Right lung (tissue), 10 donors: ENCODE data around the gene FERD3L. TPM values are rescaled to one million over a fixed set of nuclear protein-coding genes. Genes with fewer than 3 reads are reported as not detected.
"Not testable (repeated sequence)": the region's sequence is repeated elsewhere in the genome, so short reads cannot be mapped to it uniquely, and the experiment has no call there.

Experiments used
- DNase-seq, 2 donors: peaks; one replicate each; pipeline ENCODE4 v3.0.0-alpha.2; 2013
- long read RNA-seq, 8 donors: transcript quantifications; one replicate each; lab custom pipeline, GENCODE V29; 2026
- polyA plus RNA-seq, 5 donors: library from polyadenylated mRNA; unstranded; fragments of 120-200 nt; gene quantifications; one replicate each; pipeline versions ENCODE4 v1.2.1 to v1.2.3, GENCODE V29; 2013; ENCODE audit warnings: inconsistent platforms in 1 of 5, low replicate concordance in 1 of 5; ENCODE audit not compliant: insufficient read length in 5 of 5, insufficient read depth in 1 of 5

The FERD3L gene, protein sequence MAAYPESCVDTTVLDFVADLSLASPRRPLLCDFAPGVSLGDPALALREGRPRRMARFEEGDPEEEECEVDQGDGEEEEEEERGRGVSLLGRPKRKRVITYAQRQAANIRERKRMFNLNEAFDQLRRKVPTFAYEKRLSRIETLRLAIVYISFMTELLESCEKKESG
- polyA plus RNA-seq = not detected
- long read RNA-seq, donor 1 = 0 reads
- long read RNA-seq, donor 2 = 0 reads
- long read RNA-seq, donor 3 = 0 reads
- long read RNA-seq, donor 4 = 0 reads
- long read RNA-seq, donor 5 = 0 reads
- long read RNA-seq, donor 6 = 0 reads
- long read RNA-seq, donor 7 = 0 reads
- long read RNA-seq, donor 8 = 0 reads

DNA sequence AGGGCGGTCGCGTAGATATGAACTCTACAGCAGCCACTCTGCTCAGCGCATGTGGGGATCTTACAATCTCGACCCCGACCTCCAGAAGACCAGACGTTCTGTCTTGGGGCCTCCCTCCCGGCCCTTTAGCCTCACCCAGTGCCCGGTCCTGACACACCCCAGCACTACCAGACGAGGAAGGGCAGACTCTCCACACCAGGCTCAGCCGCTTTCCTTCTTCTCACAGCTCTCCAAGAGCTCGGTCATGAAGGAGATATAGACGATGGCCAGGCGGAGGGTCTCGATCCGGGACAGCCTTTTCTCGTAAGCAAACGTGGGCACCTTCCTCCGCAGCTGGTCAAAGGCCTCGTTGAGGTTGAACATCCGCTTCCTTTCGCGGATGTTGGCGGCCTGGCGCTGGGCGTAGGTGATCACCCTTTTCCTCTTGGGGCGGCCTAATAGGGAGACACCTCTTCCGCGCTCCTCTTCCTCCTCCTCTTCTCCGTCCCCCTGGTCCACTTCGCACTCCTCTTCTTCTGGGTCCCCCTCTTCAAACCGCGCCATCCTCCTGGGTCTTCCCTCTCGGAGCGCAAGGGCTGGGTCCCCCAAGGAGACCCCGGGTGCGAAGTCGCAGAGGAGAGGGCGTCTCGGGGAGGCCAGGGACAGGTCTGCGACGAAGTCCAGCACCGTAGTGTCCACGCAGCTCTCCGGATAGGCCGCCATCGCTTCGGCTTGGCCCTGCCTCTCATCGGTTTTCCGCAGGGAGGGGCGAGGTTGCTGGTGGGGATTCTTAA is at the start of gene FERD3L:
FERD3L (minus strand) TSS at position 761 of the 773 bp plus-strand sequence; CDS start at position 702, 59 bp downstream.
- no peak for DNase-seq

DNA sequence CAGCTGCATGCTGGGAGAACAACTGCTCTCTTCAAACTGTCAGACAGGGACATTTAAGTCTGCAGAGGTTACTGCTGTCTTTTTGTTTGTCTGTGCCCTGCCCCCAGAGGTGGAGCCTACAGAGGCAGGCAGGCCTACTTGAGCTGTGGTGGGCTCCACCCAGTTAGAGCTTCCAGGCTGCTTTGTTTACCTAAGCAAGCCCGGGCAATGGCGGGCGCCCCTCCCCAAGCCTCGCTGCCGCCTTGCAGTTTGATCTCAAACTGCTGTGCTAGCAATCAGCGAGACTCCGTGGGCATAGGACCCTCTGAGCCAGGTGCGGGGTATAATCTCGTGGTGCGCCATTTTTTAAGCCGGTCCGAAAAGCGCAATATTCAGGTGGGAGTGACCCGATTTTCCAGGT is 49.2 kb upstream of the FERD3L start:
- DNase-seq = not testable (repeated sequence)

DNA sequence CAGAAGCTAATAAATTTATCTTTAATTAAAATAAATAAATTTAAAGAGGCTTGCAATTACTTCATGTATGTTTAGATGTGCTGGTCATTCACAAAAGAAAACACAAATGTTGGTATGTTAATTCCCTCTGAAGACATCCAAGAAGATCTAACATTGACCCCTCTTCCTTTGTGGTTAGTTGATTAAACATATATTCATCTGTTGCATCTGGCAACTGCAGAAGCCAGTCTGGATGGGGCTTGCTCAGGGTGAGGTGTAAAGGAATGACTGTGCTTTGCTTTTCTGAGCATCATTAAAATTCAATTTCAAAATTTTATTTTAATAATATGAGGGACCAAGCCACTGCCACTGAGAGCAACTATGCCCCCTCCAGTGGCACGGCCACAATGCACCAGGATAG is 36.4 kb upstream of the FERD3L start:
- DNase-seq = no peak

DNA sequence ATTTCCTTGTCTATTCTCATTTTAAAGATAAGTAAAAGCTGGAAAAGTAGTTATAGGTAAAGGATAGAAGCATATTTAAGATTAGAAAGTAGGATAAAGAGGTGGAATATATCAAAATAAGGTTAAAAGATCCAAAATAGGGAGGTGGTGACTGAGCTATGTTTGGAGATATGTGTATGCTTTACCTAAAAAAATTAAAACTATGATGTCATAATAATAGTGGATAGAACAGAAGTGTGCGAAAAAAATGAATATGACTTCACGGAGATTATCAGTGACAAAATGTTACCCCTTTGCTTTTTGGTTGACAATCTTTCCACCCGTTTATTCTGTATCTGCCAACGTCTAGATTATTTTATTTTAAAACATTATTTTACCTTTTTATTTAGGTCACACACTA is 33.4 kb upstream of the FERD3L start:
- DNase-seq = no peak

DNA sequence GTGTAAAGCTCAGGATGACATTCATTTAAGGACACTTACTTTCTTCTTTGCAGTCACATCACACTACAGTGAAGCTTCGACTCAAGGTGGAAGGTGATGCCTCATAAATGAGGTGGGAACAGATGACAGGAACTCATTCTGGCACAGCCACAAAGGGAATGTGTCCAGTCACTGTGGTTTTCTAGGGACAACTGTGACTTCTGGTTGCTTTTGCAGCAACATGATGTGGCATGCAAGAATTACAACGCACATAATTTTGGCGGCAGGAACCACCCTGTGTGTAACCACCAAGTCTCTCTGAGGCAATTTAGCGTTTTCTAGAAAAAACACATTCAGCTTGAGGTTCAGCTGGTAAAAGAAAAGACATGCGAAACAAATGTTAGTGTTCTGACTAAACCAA is 32.0 kb upstream of the FERD3L start:
- DNase-seq = no peak

DNA sequence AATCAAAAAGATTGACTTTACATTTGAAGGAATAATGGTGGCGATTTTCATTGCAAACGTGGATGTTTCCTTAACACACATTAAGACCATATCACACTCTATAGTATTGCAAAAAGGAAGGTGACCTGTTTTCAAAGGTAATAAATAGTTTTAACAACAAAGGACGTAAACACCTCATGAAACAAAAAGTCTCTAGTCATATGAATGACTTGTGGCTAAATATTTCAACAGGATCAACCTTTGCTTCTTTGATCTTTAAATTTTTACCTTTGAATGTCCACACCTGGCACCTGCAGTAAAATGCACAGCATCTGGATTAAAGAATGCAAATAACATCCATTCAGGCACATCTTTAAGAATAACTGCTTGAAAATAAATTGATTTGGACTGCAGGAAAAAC is 30.0 kb upstream of the FERD3L start:
- no peak for DNase-seq

DNA sequence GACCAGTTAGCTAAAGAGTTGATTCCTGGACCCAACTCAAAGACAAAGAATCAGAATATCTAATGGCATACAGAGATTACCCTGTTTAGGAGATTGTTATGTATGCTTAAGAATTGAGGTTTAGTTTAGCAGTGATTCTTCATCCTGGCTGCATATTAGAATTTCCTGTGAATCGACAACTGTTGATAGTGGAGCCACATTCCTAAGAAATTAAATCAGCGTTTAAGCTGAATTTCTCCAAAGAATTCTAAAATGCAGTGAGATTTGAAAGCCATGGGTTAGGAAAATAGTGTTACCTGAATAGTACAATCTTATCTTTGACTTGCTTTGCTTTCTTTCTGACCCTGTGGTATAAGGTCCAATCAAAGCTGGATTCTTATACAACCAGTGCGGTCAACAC is 16.4 kb upstream of the FERD3L start:
- DNase-seq = no peak

DNA sequence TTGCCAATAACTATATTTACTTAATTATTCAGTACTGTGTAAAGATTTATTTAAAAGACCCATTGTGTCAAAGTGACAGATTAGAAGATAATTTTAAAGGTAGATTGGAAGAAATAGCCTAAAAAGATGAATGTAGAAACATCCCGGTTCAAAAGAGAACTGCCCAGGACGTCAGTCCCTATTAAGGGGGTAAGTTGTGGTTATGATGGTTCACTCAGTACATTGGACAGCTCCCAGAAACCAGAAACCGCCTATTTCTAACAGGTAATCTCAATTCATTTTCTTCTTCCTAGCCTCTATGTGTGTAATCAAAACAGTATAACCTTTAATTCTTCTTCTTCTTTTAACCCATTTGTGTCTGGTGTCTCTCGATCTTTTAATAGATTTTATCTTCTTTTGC is 1.5 kb upstream of the FERD3L start:
- peak in 1 of 2 donors; percentile 1 for DNase-seq

DNA sequence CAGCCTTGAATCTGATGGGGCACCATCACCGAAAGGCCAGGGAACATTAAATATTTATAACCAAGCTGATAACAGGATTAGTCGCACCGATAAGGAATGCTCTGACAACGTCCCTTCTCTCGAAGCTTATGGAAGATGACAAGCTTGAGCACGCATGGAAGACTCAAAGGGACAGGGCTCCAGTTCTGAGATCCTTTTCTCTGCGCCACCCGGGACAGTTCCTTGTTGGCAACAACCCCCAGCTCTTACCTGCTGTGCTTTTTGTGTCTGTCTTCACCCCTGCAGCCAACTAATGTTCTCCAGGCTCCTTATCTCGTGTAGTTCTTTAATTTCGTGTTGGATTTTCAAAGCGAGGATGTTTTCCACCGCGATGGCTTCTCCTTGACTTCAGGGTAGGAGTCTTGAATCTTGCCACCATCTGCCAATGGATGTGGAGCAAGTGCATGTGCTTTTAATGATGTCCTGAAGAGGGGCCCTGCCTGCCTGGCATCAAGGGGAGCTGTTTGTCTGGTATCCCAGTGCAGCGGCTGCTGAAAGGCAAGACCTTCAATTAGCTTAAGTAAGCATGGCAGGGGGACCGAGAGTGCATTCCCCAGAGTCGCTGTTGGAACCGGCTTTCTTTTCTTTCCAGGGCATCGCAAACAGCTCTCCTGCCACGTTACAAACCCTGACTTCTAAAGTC is 354 bp upstream of the FERD3L start:
- no peak for DNase-seq

DNA sequence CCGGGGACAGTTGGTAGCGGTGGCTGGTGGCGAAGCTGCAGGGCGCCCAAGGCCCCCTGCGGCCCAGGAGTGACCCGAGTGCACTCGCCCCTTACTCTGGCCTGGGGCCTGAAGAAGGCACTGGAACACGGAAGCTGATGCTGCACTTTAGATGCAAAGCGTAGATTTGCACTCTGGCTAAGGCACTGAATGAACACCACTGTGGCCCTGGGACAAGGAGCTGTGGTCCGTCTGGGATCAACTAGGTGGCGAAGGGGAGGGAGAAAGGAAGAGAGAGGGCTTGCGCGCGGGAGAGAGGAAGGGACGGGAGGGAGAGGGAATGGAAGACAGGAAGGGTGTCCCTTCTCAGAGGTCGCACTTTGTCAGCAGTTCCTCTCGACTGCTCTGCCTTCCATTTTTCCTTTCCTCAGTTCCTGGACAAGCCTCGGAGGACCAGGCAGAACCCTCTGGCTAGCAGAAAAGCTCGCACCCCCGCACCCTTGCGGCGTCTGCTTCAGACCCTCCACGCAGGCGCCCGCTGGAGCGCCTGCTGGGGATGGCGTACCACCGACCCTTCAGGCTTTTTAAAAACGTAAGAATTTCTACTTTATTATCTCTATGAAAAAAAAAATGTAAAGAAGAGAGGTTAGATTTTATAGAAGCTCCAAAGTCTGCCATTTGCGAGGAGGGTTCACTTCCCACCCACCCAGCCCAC is 1.2 kb downstream of the FERD3L start:
- DNase-seq = no peak

DNA sequence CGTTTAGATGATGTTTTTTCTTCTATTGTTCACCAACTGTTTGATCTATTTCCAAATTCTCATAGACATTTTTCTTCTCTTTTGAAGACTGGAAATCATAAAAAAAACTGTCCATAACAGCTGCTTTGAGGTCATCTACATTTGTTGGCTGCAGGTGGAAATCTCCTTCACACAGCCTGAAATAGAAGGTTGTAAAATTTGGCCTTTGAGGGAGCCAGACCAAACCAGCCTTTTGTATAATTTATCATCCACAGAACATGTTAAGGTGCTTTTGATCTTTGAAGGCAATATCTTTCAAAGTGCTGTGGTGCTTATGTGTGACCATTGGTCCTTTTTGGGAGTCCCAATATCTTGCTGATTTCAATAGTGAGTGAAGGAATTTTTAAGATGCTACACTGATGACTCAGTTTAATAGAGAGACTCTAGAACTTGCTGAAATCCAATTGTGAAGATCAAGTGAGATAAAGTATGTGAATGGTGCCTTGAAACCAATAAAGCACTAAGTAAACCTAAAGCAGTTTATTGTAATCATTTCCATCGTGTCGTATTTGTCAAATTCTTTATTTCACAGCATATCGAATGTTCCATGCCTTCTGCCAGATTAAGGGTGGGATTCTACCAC is 5.4 kb downstream of the FERD3L start:
- DNase-seq = no peak

DNA sequence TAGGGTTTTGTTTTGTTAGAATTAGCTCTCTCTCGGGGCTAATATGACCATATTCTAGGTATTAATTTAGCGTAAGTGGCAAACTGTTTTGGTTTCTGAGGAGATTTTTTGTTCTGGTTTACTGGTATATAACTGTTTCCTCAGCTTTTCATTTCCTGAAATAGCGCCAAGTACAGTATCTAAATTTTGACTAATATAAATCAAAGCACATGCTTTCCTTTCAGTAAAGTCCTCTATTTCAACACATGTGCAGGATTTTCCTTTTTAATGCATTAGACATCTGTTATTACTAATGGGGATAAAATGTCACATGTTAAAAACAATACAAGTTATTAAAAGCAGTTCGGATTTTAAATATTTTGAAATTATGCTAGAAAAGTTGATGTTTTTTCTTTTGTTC is 11.3 kb downstream of the FERD3L start:
- no peak for DNase-seq

DNA sequence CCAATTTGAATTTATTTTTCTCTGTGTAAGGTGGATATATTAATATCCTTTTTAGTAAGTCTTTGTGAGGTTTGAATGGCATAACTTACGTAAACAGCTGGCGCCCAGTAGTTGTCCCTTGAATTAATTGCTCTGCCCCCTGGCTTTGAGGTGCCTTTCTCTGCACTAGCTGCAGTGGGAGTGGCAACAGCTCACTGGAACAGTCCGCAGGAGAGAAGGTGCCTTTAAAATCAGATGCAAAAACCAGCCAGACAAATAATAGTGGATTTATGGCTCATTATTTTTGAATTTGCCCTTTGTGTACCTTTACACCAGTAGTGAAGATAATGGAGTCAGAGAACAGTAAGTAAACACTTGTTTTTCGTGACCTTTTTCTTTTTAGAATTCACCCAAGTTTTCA is 11.8 kb downstream of the FERD3L start:
- no peak for DNase-seq

DNA sequence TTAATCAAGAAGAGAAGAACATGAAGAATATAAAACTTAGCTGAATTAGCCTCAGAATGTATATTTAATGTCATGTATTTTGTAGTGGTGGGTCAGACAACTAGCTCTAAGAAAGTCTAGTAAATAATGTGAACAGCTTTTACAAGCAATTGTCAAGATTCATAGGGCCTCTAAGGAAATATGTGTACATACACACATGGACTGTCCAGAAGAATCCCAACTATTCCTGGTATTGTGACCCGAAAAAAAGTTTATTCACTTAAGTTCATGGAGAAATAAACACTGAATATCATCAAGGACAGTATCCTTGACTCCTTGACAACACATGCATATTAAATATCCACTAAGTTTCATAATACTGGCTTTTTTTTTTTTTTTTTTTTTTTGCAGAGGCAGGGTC is 16.4 kb downstream of the FERD3L start:
- no peak for DNase-seq

DNA sequence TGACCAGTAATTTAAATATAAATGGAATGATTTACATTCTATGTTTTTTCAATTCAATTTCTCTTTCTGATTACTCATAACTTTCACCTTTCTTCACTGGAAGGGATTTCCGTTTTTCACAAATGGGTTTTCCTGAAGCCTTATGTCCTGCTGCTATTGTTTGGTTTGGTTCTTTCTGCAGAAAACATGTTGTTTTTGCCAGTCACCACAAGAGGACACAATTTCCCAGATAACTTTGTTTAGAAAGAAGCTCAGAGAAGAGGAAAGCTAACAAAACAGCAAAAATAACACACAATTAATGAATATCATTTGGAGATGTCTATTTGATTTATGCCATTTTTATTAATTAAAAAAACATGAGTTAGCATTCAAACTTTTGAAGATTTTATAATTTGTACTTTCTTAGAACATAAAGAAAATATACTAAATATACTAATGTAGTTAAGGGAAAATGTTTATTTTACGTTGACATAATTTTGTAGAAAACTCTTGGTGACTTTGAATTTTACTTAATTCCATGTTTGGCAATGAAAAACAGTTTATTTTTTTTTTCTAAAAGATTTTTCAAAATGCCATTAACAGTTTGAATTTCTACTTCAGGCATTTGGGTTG is 23.1 kb downstream of the FERD3L start:
- DNase-seq = no peak

DNA sequence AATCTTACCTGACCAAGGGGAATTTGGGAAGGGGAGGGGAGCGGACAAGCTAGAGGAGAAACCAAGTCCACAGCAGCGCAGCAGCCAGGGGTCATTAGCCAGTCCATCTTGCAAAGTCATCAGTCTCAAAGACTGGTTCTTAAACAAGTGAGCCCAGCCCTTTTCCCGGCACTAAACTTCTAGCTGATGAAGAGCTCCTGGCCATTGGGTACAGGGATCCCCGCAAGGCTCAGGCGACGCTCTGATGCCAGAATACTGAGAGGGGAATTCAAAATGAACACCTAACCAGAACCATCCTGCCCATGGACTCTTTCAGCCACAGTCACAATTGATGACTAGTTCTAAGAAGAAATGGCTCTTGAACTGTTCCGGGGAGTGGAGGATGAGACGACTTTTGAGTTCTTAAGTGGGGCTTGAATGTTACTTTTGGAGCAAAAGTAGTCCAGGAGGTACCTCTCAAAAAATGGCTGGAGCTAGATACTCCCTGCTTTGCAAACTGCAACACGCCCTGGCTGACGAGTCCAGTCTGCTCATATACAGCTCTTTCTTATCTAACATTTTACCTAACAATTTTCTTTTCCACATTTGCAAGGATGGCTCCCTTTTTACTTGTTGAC is 25.2 kb downstream of the FERD3L start:
- no peak for DNase-seq

DNA sequence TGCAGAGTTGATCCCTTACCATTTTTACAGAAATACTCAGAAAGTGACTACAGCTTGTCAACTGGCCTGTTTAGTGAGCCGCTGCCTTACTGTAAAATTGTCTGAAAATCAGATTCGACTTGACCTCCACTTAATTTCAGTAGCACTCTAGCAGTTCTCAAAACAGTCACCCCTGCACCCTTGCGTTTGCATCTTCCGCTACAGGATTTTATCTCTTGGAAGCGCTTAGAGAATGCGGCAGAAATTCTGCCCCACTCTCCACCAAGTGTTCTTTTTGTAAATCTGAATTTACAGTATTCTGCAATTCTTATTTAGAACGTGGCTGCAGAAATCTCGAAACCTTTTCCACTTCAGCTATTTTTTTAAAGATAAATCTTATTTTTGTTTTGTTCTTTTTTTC is 25.8 kb downstream of the FERD3L start:
- no peak for DNase-seq

DNA sequence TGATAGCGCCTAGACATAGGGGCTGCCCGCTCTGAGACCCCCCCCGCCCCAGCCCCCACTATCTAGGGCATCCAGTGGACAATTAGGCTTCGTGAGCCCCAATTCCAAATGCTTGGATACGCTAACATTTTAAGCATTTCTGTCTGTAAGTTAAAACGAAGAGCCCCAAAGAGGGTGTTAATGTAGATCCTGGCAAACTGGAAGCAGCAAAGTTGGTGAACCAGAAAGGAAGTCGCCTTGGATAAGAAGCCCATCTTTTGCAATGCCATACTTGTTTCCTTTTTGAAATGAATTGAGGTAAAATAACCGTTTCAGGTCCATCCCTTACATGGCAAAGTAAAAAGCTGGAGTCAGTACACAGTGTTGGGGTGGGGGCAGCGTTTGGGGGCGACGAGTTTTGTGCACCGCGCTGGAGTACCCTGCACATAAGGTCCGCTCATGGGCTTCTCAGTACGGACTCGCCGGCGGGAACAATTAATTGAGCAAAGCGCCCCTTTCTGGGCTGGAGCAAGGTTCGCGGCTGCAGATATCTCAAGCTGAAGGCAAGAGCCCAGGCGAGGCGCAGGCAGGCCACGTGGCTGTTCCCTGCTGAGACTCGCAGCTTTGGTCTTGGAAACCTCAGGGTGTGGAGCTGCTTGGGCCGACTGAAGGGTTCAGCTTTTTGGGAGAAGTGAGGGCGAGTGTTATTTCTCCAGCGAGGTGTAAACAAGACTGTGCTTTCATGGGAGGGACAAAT is 26.4 kb downstream of the FERD3L start:
- DNase-seq = no peak

DNA sequence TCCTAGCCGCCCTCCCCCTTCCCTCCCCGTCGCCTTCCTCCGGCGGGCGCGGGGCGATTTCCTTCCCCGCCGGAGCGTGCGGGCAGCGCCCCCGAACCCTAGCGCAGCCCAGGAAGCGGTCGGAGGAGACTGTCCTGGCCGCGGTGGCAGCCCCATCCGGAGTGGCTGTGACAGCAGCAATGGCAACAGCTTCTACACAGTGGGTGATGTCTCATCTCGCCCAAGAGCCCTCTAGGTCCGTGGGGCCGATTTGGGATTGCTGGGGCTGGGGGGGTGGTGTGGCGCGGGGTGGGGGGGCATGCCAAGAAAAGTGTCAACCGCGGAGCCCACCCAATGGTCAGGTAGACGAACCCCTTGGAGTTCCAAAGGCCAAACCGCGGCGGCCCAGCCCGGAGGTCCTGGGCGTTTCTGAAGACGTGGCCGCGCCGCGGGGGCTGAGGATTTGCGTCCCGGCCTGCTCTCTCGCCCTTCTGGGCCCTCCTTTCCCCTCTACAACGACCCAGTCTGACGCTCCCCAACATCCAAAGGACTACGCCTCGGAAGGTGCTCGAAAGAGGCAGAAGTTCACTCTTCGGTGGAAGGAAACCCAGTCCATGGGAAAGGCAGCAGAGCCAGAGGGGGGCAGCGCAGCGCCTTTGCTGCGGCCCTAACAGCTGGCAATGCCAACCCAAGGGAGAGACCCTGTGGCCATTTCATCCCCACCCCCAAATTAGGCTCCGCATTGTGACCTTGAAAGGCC is 27.2 kb downstream of the FERD3L start:
- DNase-seq = no peak
